GM20000 (cell line): ENCODE measurements around the gene CFAP300.

Source experiments
- DNase-seq: peaks from one replicate; pipeline ENCODE4 v3.0.0; 2012; ENCODE audit warnings: low spot score
- CTCF ChIP-seq: IDR thresholded peaks from 2 replicates; pipeline ENCODE4 v1.5.1; 2012; ENCODE audit warnings: mild to moderate bottlenecking, control low read depth; ENCODE audit errors: extremely low read depth, missing control alignments

CFAP300 gene

GRCh38 chr11:102010776-102011494, 36.3 kb upstream of the CFAP300 start:
- TF ChIP-seq CTCF: no peak
- DNase-seq: no peak

GRCh38 chr11:102012946-102013345, 34.3 kb upstream of the CFAP300 start:
- DNase-seq: no peak
- no peak for TF ChIP-seq CTCF

GRCh38 chr11:102014756-102015155, 32.5 kb upstream of the CFAP300 start:
- no peak for TF ChIP-seq CTCF

GRCh38 chr11:102017026-102017425, 30.2 kb upstream of the CFAP300 start:
- DNase-seq: no peak

More at GRCh38 chr11:102014756-102015155, 32.5 kb upstream of the CFAP300 start:
- DNase-seq: no peak

GRCh38 chr11:102026217-102026616, 21.0 kb upstream of the CFAP300 start:
- no peak for TF ChIP-seq CTCF
- no peak for DNase-seq

More at GRCh38 chr11:102017026-102017425, 30.2 kb upstream of the CFAP300 start:
- TF ChIP-seq CTCF: no peak

GRCh38 chr11:102026959-102027358, 20.3 kb upstream of the CFAP300 start:
- no peak for DNase-seq
- TF ChIP-seq CTCF: no peak

GRCh38 chr11:102036757-102037156, 10.5 kb upstream of the CFAP300 start:
- TF ChIP-seq CTCF: no peak
- no peak for DNase-seq
